Measurements from ENCODE around the gene UVRAG. TPM values are rescaled to one million over a fixed set of nuclear protein-coding genes. Genes with fewer than 3 reads are reported as not detected.

The UVRAG gene
- total and polyA plus RNA-seq, 2 of the 13 experiments (the other 11 are each of a cell fraction or from before 2014, with no cell fraction given) = 9.7 to 17.3 TPM

- TF ChIP-seq ZNF501 (CRISPR knock-in tag; IDR thresholded peaks at IDR 0.05) = no peak
- no peak for TF ChIP-seq ZNF607 (CRISPR knock-in tag; IDR thresholded peaks at IDR 0.05; ENCODE audit: borderline replicate concordance)
- no peak for TF ChIP-seq ARNT (IDR thresholded peaks at IDR 0.05)
- no peak for TF ChIP-seq ZNF441 (CRISPR knock-in tag; IDR thresholded peaks at IDR 0.05; ENCODE audit: borderline replicate concordance)
- TF ChIP-seq GATA4 (IDR thresholded peaks at IDR 0.05; ENCODE audit: borderline replicate concordance, low read depth) = no peak
- TF ChIP-seq MEIS2 (CRISPR knock-in tag; IDR thresholded peaks at IDR 0.05) = no peak
- TF ChIP-seq SSRP1 (CRISPR knock-in tag; IDR thresholded peaks at IDR 0.05) = no peak
- TF ChIP-seq ZNF639 (CRISPR knock-in tag; conservative IDR thresholded peaks at IDR 0.05) = no peak
- TF ChIP-seq TIGD3 (CRISPR knock-in tag; IDR thresholded peaks at IDR 0.05; ENCODE audit: borderline replicate concordance) = no peak
- no peak for TF ChIP-seq ZNF207 (IDR thresholded peaks at IDR 0.05; ENCODE audit: borderline replicate concordance)
- TF ChIP-seq ZBTB46 (CRISPR knock-in tag; IDR thresholded peaks at IDR 0.05; ENCODE audit: borderline replicate concordance) = no peak
- no peak for TF ChIP-seq SIN3B (IDR thresholded peaks at IDR 0.05; ENCODE audit: low read length)
- TF ChIP-seq ZHX2 (IDR thresholded peaks at IDR 0.05; ENCODE audit: low read depth) = no peak
- TF ChIP-seq ZHX2 (CRISPR knock-in tag; IDR thresholded peaks at IDR 0.05; ENCODE audit: borderline replicate concordance) = no peak
- TF ChIP-seq GPN1 (CRISPR knock-in tag; IDR thresholded peaks at IDR 0.05; ENCODE audit: borderline replicate concordance) = no peak
- TF ChIP-seq ZMAT3 (CRISPR knock-in tag; conservative IDR thresholded peaks at IDR 0.05) = no peak
- Histone ChIP-seq H4K20me1 (ENCODE audit: insufficient read depth, low read length) (no peaks in the 10 kb centered on the region), H3K9ac (ENCODE audit: insufficient read depth, low read depth, low read length) (no peak overlapping the region), H3K4me2 (ENCODE audit: low read depth, low read length) (no peak overlapping the region), H3K36me3 (replicated peaks in 1 of 2; ENCODE audit: control insufficient read depth in 1 of 2, insufficient read depth in 2 of 2, low read length in 2 of 2) (no peaks in the 10 kb centered on the region), H3K27ac (ENCODE audit: extremely low read length, insufficient read depth, low read length) (no peak overlapping the region), H3K4me3 (replicated peaks in 1 of 3; ENCODE audit: insufficient read depth in 1 of 3, low read depth in 2 of 3, low read length in 3 of 3) (no peak overlapping the region), H3K79me2 (ENCODE audit: insufficient read depth, low read length) (no peaks in the 10 kb centered on the region), H3K9me3 (ENCODE audit: low read length) (no peaks in the 10 kb centered on the region), H3K27me3 (ENCODE audit: control insufficient read depth in 1 of 2, insufficient read depth in 2 of 2, low read length in 2 of 2) (0 out of 5 replicates have a peak, but pooled peaks cover 0 to 5% of the 10 kb centered on the region in 2 experiments), H3K4me1 (ENCODE audit: insufficient read depth, low read length) (peaks cover 19% of the 10 kb centered on the region), H2AFZ (ENCODE audit: low read length) (no peak overlapping the region)
- POLR2A ChIA-PET = no interaction called here
- intact Hi-C loops (cut with micrococcal nuclease; ENCODE audit: unreplicated experiment) (no loop called here), in situ Hi-C loops (cut with HindIII; ENCODE audit: extremely low pct_ligation_motif_present, low pct_unique_long_range_greater_than_20kb) (no loop called here)
- no peak for DNase-seq (ENCODE audit: low spot score)
- BruUV-seq (replicated peaks) = no TSS peak
- CTCF ChIA-PET (ENCODE audit: low intra/inter-chr PET ratio, low total read pairs) = no interaction called here
- no peak for ATAC-seq
- no peak for FAIRE-seq
- 21% methylated on average over 3 of the region's 7 CpGs for WGBS (ENCODE audit: low lambda C conversion rate)
These were observed 369.6 kb downstream of the UVRAG start for GRCh38 chr11:76184551-76184993.

All from HepG2 (cell line).